H9 (cell line): ENCODE data around the gene SDK2. TPM values are rescaled to one million over a fixed set of nuclear protein-coding genes. Genes with fewer than 3 reads are reported as not detected.

Source experiments
- DNase-seq: peaks from one replicate; pipeline ENCODE4 v3.0.0-alpha.2; 2017
- H2AFZ ChIP-seq: one replicate; pipeline ENCODE4 v1.6.1; 2013; ENCODE audit warnings: mild to moderate bottlenecking, low read length, control low read depth, moderate library complexity
- H2AK5ac ChIP-seq: 2 replicates; pipeline ENCODE4 v1.6.1; 2013; ENCODE audit warnings: low read length, control low read depth, mixed read lengths; ENCODE audit not compliant: insufficient read length
- H2BK120ac ChIP-seq: one replicate; pipeline ENCODE4 v1.6.1; 2013; ENCODE audit warnings: low read depth, mild to moderate bottlenecking, low read length, control low read depth, inconsistent platforms; ENCODE audit not compliant: poor library complexity, severe bottlenecking
- H2BK12ac ChIP-seq: 2 replicates; pipeline ENCODE4 v1.6.1; 2013; ENCODE audit warnings: low read length, control low read depth, mixed read lengths, low read depth; ENCODE audit not compliant: insufficient read length
- H2BK15ac ChIP-seq: 2 replicates; pipeline ENCODE4 v1.6.1; 2013; ENCODE audit warnings: low read depth, low read length, control low read depth
- H2BK20ac ChIP-seq: one replicate; pipeline ENCODE4 v1.6.1; 2013; ENCODE audit warnings: low read depth, mild to moderate bottlenecking, low read length, control low read depth, inconsistent platforms; ENCODE audit not compliant: poor library complexity, severe bottlenecking
- H2BK5ac ChIP-seq: 2 replicates; pipeline ENCODE4 v1.6.1; 2013; ENCODE audit warnings: low read length, control low read depth, mixed read lengths; ENCODE audit not compliant: insufficient read length
- H3K14ac ChIP-seq: 2 replicates; pipeline ENCODE4 v1.6.1; 2013; ENCODE audit warnings: low read length, control low read depth; ENCODE audit not compliant: insufficient read depth
- H3K18ac ChIP-seq: 2 replicates; pipeline ENCODE4 v1.6.1; 2013; ENCODE audit warnings: low read depth, mild to moderate bottlenecking, mixed read lengths, low read length, control low read depth; ENCODE audit not compliant: insufficient read length
- H3K23ac ChIP-seq: 2 replicates; pipeline ENCODE4 v1.6.1; 2013; ENCODE audit warnings: low read length, control low read depth, mixed read lengths, low read depth; ENCODE audit not compliant: insufficient read length
- H3K23me2 ChIP-seq: 2 replicates; pipeline ENCODE4 v1.6.1; 2013; ENCODE audit warnings: low read depth, mild to moderate bottlenecking, mixed read lengths, low read length, control low read depth; ENCODE audit not compliant: insufficient read length, poor library complexity, severe bottlenecking
- H3K27ac ChIP-seq: 2 replicates; pipeline ENCODE4 v1.5.1; 2013; ENCODE audit warnings: low read length, control low read depth, mixed read lengths, low read depth; ENCODE audit not compliant: insufficient read length
- H3K27me3 ChIP-seq: 2 replicates; pipeline ENCODE4 v1.6.1; 2013; ENCODE audit warnings: low read length, control low read depth, inconsistent platforms; ENCODE audit not compliant: insufficient read depth
- H3K4ac ChIP-seq: 2 replicates; pipeline ENCODE4 v1.6.1; 2013; ENCODE audit warnings: low read depth, mild to moderate bottlenecking, control low read depth, inconsistent platforms, low read length, moderate library complexity
- H3K4me1 ChIP-seq: 2 replicates; pipeline ENCODE4 v1.6.1; 2013; ENCODE audit warnings: low read length, control low read depth, inconsistent platforms; ENCODE audit not compliant: insufficient read depth
- H3K4me2 ChIP-seq: 2 replicates; pipeline ENCODE4 v1.6.1; 2013; ENCODE audit warnings: low read length, control low read depth, mixed read lengths; ENCODE audit not compliant: insufficient read length, insufficient read depth
- H3K56ac ChIP-seq: 2 replicates; pipeline ENCODE4 v1.6.1; 2013; ENCODE audit warnings: low read depth, mild to moderate bottlenecking, mixed read lengths, low read length, control low read depth; ENCODE audit not compliant: insufficient read length
- H3K79me1 ChIP-seq: 2 replicates; pipeline ENCODE4 v1.6.1; 2013; ENCODE audit warnings: low read depth, mild to moderate bottlenecking, moderate library complexity, low read length, control low read depth, inconsistent platforms; ENCODE audit not compliant: insufficient read depth, poor library complexity, severe bottlenecking
- H3K79me2 ChIP-seq: 2 replicates; pipeline ENCODE4 v1.6.1; 2013; ENCODE audit warnings: low read length, control low read depth, inconsistent platforms; ENCODE audit not compliant: insufficient read depth
- H3K9ac ChIP-seq: 2 replicates; pipeline ENCODE4 v1.6.1; 2013; ENCODE audit warnings: low read length, control low read depth, mixed read lengths; ENCODE audit not compliant: insufficient read length; ENCODE audit errors: extremely low read depth
- H3K9me3 ChIP-seq: one replicate; pipeline ENCODE4 v1.6.1; 2013; ENCODE audit warnings: low read depth, low read length, inconsistent platforms; ENCODE audit not compliant: control insufficient read depth
- H3T11ph ChIP-seq: one replicate; pipeline ENCODE4 v1.6.1; 2013; ENCODE audit warnings: mild to moderate bottlenecking, low read length, control low read depth, inconsistent platforms
- H4K20me1 ChIP-seq: one replicate; pipeline ENCODE4 v1.6.1; 2013; ENCODE audit not compliant: control insufficient read depth, insufficient read length, insufficient read depth
- H4K5ac ChIP-seq: 2 replicates; pipeline ENCODE4 v1.6.1; 2013; ENCODE audit warnings: low read depth, mild to moderate bottlenecking, mixed read lengths, low read length, control low read depth; ENCODE audit not compliant: insufficient read length
- H4K8ac ChIP-seq: replicated peaks from 2 replicates; pipeline ENCODE4 v1.6.1; 2013; ENCODE audit warnings: low read length, control low read depth, mixed read lengths, low read depth; ENCODE audit not compliant: insufficient read length
- H4K91ac ChIP-seq: 2 replicates; pipeline ENCODE4 v1.6.1; 2013; ENCODE audit warnings: low read depth, mild to moderate bottlenecking, moderate library complexity, mixed read lengths, low read length, control low read depth; ENCODE audit not compliant: insufficient read length
- H3K27ac Mint-ChIP-seq, 3 experiments: 2 replicates in 2 of 3; 3 replicates in 1 of 3; pipeline ENCODE4 v1.8.0; 2020 to 2021; ENCODE audit warnings: mixed read lengths in 3 of 3, mild to moderate bottlenecking in 1 of 3, moderate library complexity in 1 of 3
- H3K27me3 Mint-ChIP-seq: 2 replicates; pipeline ENCODE4 v1.8.0; 2021; ENCODE audit warnings: low read depth, mild to moderate bottlenecking, moderate library complexity, mixed read lengths
- H3K36me3 Mint-ChIP-seq, 3 experiments: 2 replicates in 2 of 3; 3 replicates in 1 of 3; pipeline ENCODE4 v1.8.0; 2020 to 2021; ENCODE audit warnings: low read depth in 3 of 3, mixed read lengths in 3 of 3; ENCODE audit not compliant: insufficient read depth in 1 of 3
- H3K4me1 Mint-ChIP-seq, 2 experiments: 2 replicates each; pipeline ENCODE4 v1.8.0; 2020; ENCODE audit warnings: mixed read lengths in 2 of 2
- H3K4me3 Mint-ChIP-seq, 2 experiments: 2 replicates in 1 of 2; 3 replicates in 1 of 2; pipeline ENCODE4 v1.8.0; 2020 to 2021; ENCODE audit warnings: mild to moderate bottlenecking in 2 of 2, mixed read lengths in 2 of 2, moderate library complexity in 1 of 2
- H3K9me3 Mint-ChIP-seq, 2 experiments: 2 replicates in 1 of 2; 3 replicates in 1 of 2; pipeline ENCODE4 v1.8.0; 2020; ENCODE audit warnings: mild to moderate bottlenecking in 2 of 2, mixed read lengths in 2 of 2, moderate library complexity in 1 of 2
- CTCF ChIP-seq: fragments of 200-600 bp; sonication (generic); conservative IDR thresholded peaks from 3 replicates; pipeline ENCODE4 v1.8.0; 2021; ENCODE audit warnings: antibody characterized with exemption, mild to moderate bottlenecking
- WGBS: extraction: QIAGEN DNeasy Blood & Tissue Kit; methylation state at CpG from one replicate; pipeline ENCODE4 v1.1.7; 2013; ENCODE audit warnings: missing lambda C conversion rate, low lambda C conversion rate, mixed read lengths; ENCODE audit not compliant: insufficient read length; ENCODE audit errors: extremely low coverage; 5-methylcytosine and 5-hydroxymethylcytosine counted together
- total RNA-seq: library from RNA; stranded (reverse); gene quantifications from 2 replicates; pipeline ENCODE4 v1.2.1, GENCODE V29; 2021

The SDK2 gene
- total RNA-seq, 1 experiment from 2014 or later, result 9.1 TPM

DNA sequence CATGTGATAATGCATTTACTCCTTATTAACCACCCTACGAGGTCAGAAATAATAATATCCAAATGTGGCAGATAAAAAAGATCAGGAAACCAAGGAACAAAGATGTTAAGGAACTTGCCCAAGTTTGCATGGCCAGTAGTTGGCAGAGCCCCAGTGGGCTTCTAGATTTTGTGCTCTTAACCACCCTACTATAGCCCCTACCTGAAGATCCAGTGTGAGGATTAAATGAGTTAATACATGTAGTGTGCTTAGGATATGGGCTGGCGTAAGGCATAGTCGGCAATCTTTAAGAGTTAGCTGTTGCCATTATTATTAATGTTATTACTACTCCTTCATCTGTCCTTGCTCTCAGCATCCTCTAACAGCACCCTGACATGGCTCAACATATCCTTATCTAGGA, 153.4 kb downstream of the SDK2 start:
- Histone ChIP-seq H3K4me1 (no peaks in the 10 kb centered on the region; the same call in 1 of the 2 replicates), H3K14ac (no peak overlapping the region), H3K9me3 (no peaks in the 10 kb centered on the region), H3K23ac (no peak overlapping the region), H3K56ac (no peak overlapping the region), H3K27me3 (no peaks in the 10 kb centered on the region), H4K5ac (no peak overlapping the region), H2BK120ac (no peak overlapping the region), H4K91ac (no peak overlapping the region), H3K27ac (no peak overlapping the region), H2BK12ac (no peak overlapping the region), H2BK15ac (no peak overlapping the region), H3K4ac (no peak overlapping the region), H3K79me1 (no peaks in the 10 kb centered on the region), H4K8ac (no peak overlapping the region), H2BK20ac (no peak overlapping the region), H3K23me2 (no peaks in the 10 kb centered on the region), H2AK5ac (no peak overlapping the region), H3K79me2 (no peaks in the 10 kb centered on the region), H3K9ac (no peak overlapping the region), H2AFZ (no peak overlapping the region), H2BK5ac (no peak overlapping the region), H4K20me1 (peaks cover 2% of the 10 kb centered on the region), H3T11ph (no peak overlapping the region), H3K18ac (no peak overlapping the region), H3K4me2 (no peak overlapping the region)
- DNase-seq, result no peak
- peaks cover 4 to 5% of the 10 kb centered on the region in 2 experiments for H3K9me3 Mint-ChIP-seq
- H3K4me3 Mint-ChIP-seq, result no peak overlapping the region
- no peak for TF ChIP-seq CTCF
- no peaks in the 10 kb centered on the region; the same call in 1 of the 2 replicates for H3K27me3 Mint-ChIP-seq
- WGBS, result no CpG with 5 or more reads among the region's 3 CpGs
- H3K4me1 Mint-ChIP-seq, result peaks cover 36 to 47% of the 10 kb centered on the region in 2 experiments
- H3K27ac Mint-ChIP-seq, result no peak overlapping the region
- peaks cover 3 to 8% (median 4%) of the 10 kb centered on the region in 3 experiments; a peak in 4 of 7 replicates for H3K36me3 Mint-ChIP-seq
